HG03378 (cell line): Measurements from ENCODE around the gene TRABD2B.

Experiments used
- ATAC-seq: cut with Tn5 transposase; IDR thresholded peaks from one replicate; pipeline ENCODE4 v1.9.1; 2021; ENCODE audit warnings: mild to moderate bottlenecking, moderate library complexity; ENCODE audit not compliant: unreplicated experiment

TRABD2B gene

GRCh38 chr1:48022306-48022705, 25.1 kb upstream of the TRABD2B start:
- no peak for ATAC-seq

GRCh38 chr1:48021792-48022191, 24.6 kb upstream of the TRABD2B start:
- no peak for ATAC-seq

- no peak for ATAC-seq
These were observed 22.6 kb upstream of the TRABD2B start for GRCh38 chr1:48019714-48020315.

GRCh38 chr1:48018799-48019198, 21.6 kb upstream of the TRABD2B start:
- no peak for ATAC-seq

- no peak for ATAC-seq
These were observed 20.5 kb upstream of the TRABD2B start for GRCh38 chr1:48017716-48018115.

GRCh38 chr1:48016515-48016914, 19.3 kb upstream of the TRABD2B start:
- ATAC-seq, result no peak

- ATAC-seq, result no peak
These were observed 16.1 kb upstream of the TRABD2B start for GRCh38 chr1:48013270-48013669.

- ATAC-seq, result no peak
These were observed 9.9 kb upstream of the TRABD2B start for GRCh38 chr1:48007047-48007446.

GRCh38 chr1:48006264-48006663, 9.1 kb upstream of the TRABD2B start:
- ATAC-seq, result no peak

- ATAC-seq, result no peak
These were observed 8.3 kb upstream of the TRABD2B start for GRCh38 chr1:48005253-48006117.

GRCh38 chr1:48003741-48004531, 6.8 kb upstream of the TRABD2B start:
- no peak for ATAC-seq

GRCh38 chr1:48002142-48002541, 5.0 kb upstream of the TRABD2B start:
- ATAC-seq, result no peak

GRCh38 chr1:48001696-48002095, 4.5 kb upstream of the TRABD2B start:
- no peak for ATAC-seq

- ATAC-seq, result no peak
These were observed 3.7 kb upstream of the TRABD2B start for GRCh38 chr1:48000883-48001282.

- ATAC-seq, result no peak
These were observed 1.9 kb upstream of the TRABD2B start for GRCh38 chr1:47999097-47999496.

- no peak for ATAC-seq
These were observed 1.3 kb upstream of the TRABD2B start for GRCh38 chr1:47998396-47998990.

GRCh38 chr1:47996406-47997226, 569 bp downstream of the TRABD2B start:
- no peak for ATAC-seq

- no peak for ATAC-seq
These were observed 1.2 kb downstream of the TRABD2B start for GRCh38 chr1:47996060-47996405.

GRCh38 chr1:47995306-47996050, 1.7 kb downstream of the TRABD2B start:
- ATAC-seq, result no peak
